ENCODE data around the gene CXCR1. TPM values are rescaled to one million over a fixed set of nuclear protein-coding genes. Genes with fewer than 3 reads are reported as not detected.

The CXCR1 gene
- total RNA-seq, 1 donor = not detected

DNA sequence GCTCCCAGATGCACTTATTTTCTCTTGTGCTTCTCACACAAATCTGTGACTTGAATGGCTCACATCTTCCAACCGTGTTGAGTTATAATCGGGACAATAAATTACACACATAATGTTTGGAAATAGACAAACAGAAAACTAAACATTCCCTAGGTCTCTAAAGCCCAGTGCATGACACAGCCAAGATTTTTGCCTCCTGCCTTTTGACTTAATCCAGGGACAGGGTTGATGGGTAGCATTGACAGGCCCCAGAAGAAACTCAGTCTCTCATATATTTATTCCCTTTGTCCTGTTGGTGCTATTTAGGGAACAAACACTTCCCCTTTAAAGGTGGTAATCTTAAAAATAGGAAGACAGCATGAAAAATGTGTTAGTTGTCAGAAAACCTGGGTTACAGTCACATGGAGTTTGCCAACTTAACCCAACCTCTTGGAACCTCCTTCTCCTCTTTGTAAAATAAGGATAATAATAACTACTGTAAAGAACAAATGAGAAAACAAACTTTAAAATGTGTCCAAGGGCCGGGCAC is 26.2 kb upstream of the CXCR1 start:
- Histone ChIP-seq H3K36me3 (ENCODE audit: insufficient read depth, low read length) (no peaks in the 10 kb centered on the region), H3K4me2 (ENCODE audit: insufficient read depth, low read length) (no peak overlapping the region), H4K20me1 (ENCODE audit: insufficient read depth, low read length) (no peaks in the 10 kb centered on the region), H2AFZ (ENCODE audit: low read length) (no peak overlapping the region), H3K27me3 (ENCODE audit: insufficient read depth, low read length) (no peaks in the 10 kb centered on the region), H3K4me1 (ENCODE audit: insufficient read depth, low read length) (no peaks in the 10 kb centered on the region), H3K79me2 (ENCODE audit: insufficient read depth, low read length) (no peaks in the 10 kb centered on the region), H3K4me3 (ENCODE audit: insufficient read depth, low read length) (no peak overlapping the region), H3K9me3 (ENCODE audit: low read depth, low read length) (no peaks in the 10 kb centered on the region), H3K27ac (ENCODE audit: low read depth, low read length) (no peak overlapping the region)
- no peak for TF ChIP-seq CTCF (IDR thresholded peaks at IDR 0.05; ENCODE audit: extremely low read depth, low read depth, low read length)
- no peak for DNase-seq (ENCODE audit: insufficient read length, low spot score, missing footprints)

GRCh38 chr2:218188528-218188927 is 21.8 kb upstream of the CXCR1 start:
- Histone ChIP-seq H2AFZ (ENCODE audit: low read length) (no peak overlapping the region), H3K36me3 (ENCODE audit: insufficient read depth, low read length) (no peaks in the 10 kb centered on the region), H3K4me1 (ENCODE audit: insufficient read depth, low read length) (peaks cover 4% of the 10 kb centered on the region), H3K27me3 (ENCODE audit: insufficient read depth, low read length) (peaks cover 11% of the 10 kb centered on the region), H3K4me2 (ENCODE audit: insufficient read depth, low read length) (no peak overlapping the region), H3K27ac (ENCODE audit: low read depth, low read length) (no peak overlapping the region), H3K9me3 (ENCODE audit: low read depth, low read length) (no peaks in the 10 kb centered on the region), H3K79me2 (ENCODE audit: insufficient read depth, low read length) (no peaks in the 10 kb centered on the region), H3K4me3 (ENCODE audit: insufficient read depth, low read length) (no peak overlapping the region), H4K20me1 (ENCODE audit: insufficient read depth, low read length) (no peaks in the 10 kb centered on the region)
- DNase-seq (ENCODE audit: insufficient read length, low spot score, missing footprints) = no peak
- no peak for TF ChIP-seq CTCF (IDR thresholded peaks at IDR 0.05; ENCODE audit: extremely low read depth, low read depth, low read length)

- Histone ChIP-seq H3K36me3 (ENCODE audit: insufficient read depth, low read length) (no peaks in the 10 kb centered on the region), H3K4me1 (ENCODE audit: insufficient read depth, low read length) (peaks cover 4% of the 10 kb centered on the region), H3K4me2 (ENCODE audit: insufficient read depth, low read length) (no peak overlapping the region), H3K27ac (ENCODE audit: low read depth, low read length) (no peak overlapping the region), H3K4me3 (ENCODE audit: insufficient read depth, low read length) (no peak overlapping the region), H4K20me1 (ENCODE audit: insufficient read depth, low read length) (no peaks in the 10 kb centered on the region), H2AFZ (ENCODE audit: low read length) (no peak overlapping the region), H3K9me3 (ENCODE audit: low read depth, low read length) (no peaks in the 10 kb centered on the region), H3K79me2 (ENCODE audit: insufficient read depth, low read length) (no peaks in the 10 kb centered on the region), H3K27me3 (ENCODE audit: insufficient read depth, low read length) (peaks cover 11% of the 10 kb centered on the region)
- DNase-seq (ENCODE audit: insufficient read length, low spot score, missing footprints) = no peak
- no peak for TF ChIP-seq CTCF (IDR thresholded peaks at IDR 0.05; ENCODE audit: extremely low read depth, low read depth, low read length)
Measured at GRCh38 chr2:218187296-218188015, 20.7 kb upstream of the CXCR1 start.

DNA sequence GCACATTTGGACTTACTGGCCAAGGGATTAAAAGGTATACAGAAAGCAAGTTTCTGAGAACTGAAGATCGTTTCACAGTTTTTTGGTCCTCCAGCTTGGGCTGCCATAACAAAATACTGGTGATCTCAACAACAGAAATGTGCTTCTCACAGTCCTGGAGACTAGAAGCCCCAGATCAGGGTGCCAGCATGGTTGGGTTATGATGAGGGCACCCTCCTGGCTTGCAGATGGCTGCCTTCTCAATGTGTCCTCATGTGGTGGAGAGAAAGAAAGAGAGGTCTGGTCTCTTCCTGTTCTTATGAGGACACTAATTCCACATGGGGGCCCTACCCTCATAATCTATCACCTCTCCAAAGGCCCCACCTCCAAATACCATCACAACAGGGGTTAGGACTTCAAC is 20.1 kb upstream of the CXCR1 start:
- TF ChIP-seq CTCF (IDR thresholded peaks at IDR 0.05; ENCODE audit: extremely low read depth, low read depth, low read length) = no peak
- H3K36me3 ChIP-seq (ENCODE audit: insufficient read depth, low read length) = no peaks in the 10 kb centered on the region
- H3K27ac ChIP-seq (ENCODE audit: low read depth, low read length) = no peak overlapping the region
- H3K79me2 ChIP-seq (ENCODE audit: insufficient read depth, low read length) = no peaks in the 10 kb centered on the region
- no peak overlapping the region for H3K4me2 ChIP-seq (ENCODE audit: insufficient read depth, low read length)
- DNase-seq (ENCODE audit: insufficient read length, low spot score, missing footprints) = no peak
- peaks cover 4% of the 10 kb centered on the region for H3K4me1 ChIP-seq (ENCODE audit: insufficient read depth, low read length)
- peaks cover 11% of the 10 kb centered on the region for H3K27me3 ChIP-seq (ENCODE audit: insufficient read depth, low read length)
- no peak overlapping the region for H3K4me3 ChIP-seq (ENCODE audit: insufficient read depth, low read length)
- H4K20me1 ChIP-seq (ENCODE audit: insufficient read depth, low read length) = no peaks in the 10 kb centered on the region
- H2AFZ ChIP-seq (ENCODE audit: low read length) = peak overlapping the region; percentile 87
- H3K9me3 ChIP-seq (ENCODE audit: low read depth, low read length) = no peaks in the 10 kb centered on the region
